AG09319 (cell line): ENCODE results near the gene FNIP2.
"Not testable (repeated sequence)": the region's sequence is repeated elsewhere in the genome, so short reads cannot be mapped to it uniquely, and the experiment has no call there.

ENCODE experiments used
- DNase-seq: peaks from one replicate; pipeline ENCODE4 v3.0.0-alpha.2; 2010; ENCODE audit warnings: low read depth; ENCODE audit errors: extremely low read depth
- CTCF ChIP-seq: IDR thresholded peaks from 2 replicates; pipeline ENCODE4 v1.5.1; 2011; ENCODE audit warnings: low read depth, mild to moderate bottlenecking, inconsistent platforms, low read length, moderate library complexity

Gene FNIP2

DNA sequence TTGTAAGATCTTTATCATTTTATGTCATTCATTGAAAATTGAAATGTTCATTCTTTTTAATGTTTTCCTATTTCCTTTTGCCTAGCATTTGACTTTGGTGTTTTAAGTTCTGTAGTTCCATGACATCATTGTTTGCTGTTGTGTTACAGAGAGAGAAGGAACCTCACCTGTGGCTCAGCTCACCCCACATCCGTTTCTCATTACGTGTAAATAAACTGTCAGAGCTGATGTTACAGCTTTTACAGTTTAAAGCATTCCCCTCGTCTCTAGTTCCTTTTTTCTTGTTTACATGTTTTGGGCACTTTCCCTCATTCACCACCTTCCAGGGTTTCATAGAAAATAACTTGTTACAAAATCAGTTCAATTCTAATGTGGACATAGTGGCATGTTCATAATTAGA is 137.2 kb downstream of the FNIP2 start:
- no peak for DNase-seq
- TF ChIP-seq CTCF = no peak

- TF ChIP-seq CTCF = no peak
- no peak for DNase-seq
Measured at GRCh38 chr4:158912390-158912789, 143.6 kb downstream of the FNIP2 start.

DNA sequence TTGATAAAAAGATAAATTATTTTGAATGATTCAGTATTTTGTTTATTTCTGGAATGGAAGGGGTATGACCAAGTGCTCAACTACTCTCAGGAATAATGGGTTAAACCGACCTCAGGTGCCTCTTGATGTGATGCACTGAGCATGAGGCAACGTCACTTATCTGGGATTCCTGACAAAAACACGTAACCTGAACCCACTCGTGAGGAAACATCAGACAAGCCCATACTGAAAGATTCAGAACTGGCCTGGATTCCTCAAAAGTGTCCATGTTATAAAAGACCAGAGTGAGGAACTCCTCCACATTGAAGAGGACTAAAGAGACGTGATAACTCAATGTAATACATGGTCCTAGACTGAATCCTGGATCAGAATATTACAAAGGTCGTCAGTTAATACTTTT is 144.0 kb downstream of the FNIP2 start:
- no peak for TF ChIP-seq CTCF
- DNase-seq = no peak

DNA sequence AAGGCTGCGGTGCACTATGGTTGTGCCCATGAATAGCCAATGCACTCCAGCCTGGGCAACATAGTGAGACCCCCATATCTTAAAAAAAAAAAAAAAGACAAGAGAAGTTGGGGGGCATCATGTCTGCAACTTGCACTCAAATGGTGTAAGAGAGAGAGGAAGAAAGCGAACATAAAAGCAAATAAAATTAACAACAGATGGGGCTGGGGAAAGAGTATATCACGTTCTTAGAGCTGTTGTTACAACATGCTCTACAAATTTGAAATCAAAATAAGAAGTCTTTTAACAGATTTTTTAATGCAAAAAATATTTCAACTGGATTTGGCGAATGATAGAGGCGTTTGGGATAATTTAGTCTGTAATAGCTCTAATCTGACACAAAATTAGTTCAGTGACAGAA is 144.9 kb downstream of the FNIP2 start:
- TF ChIP-seq CTCF = no peak
- no peak for DNase-seq

GRCh38 chr4:158914218-158914617 is 145.4 kb downstream of the FNIP2 start:
- DNase-seq = no peak
- TF ChIP-seq CTCF = no peak

GRCh38 chr4:158915683-158916241 is 146.9 kb downstream of the FNIP2 start:
- DNase-seq = no peak
- no peak for TF ChIP-seq CTCF

GRCh38 chr4:158920452-158920996 is 151.7 kb downstream of the FNIP2 start:
- not testable (repeated sequence) for DNase-seq

DNA sequence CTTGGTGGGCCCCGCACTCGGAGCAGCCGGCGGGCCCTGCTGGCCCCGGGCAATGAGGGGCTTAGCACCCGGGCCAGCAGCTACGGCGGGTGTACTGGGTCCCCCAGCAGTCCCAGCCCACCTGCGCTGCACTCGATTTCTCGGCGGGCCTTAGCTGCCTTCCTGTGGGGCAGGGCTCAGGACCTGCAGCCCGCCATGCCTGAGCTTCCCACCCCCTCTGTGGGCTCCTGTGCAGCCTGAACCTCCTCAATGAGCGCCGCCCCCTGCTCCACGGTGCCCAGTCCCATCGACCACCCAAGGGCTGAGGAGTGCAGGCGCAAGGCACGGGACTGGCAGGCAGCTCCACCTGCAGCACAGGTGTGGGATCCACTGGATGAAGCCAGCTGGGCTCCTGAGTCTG is 158.9 kb downstream of the FNIP2 start:
- not testable (repeated sequence) for DNase-seq
